GM04503 (cell line): ENCODE data around the gene EVC2.

ENCODE experiments used
- DNase-seq: peaks from one replicate; pipeline ENCODE4 v3.0.0-alpha.2; 2012; ENCODE audit warnings: low read depth

Gene EVC2

DNA sequence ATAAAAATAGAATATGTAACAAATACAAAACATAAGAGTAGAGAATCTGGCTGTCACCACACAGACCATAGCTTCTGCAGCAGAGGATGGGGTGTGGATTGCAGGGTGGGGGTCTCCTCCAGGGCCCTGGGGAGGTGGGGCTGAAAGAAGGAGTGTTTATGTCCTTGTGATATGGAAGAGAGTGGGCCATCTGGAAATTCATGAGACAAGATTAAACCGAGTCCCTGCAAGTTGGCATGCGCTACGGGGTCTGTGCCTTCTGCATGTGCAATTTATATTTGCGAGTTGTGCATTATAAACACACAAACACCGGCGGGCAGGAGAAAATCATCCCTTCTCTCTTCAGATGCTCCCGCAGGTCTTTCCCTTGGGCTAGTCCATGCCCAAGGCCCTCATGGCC, 145.9 kb downstream of the EVC2 start:
- DNase-seq = no peak

DNA sequence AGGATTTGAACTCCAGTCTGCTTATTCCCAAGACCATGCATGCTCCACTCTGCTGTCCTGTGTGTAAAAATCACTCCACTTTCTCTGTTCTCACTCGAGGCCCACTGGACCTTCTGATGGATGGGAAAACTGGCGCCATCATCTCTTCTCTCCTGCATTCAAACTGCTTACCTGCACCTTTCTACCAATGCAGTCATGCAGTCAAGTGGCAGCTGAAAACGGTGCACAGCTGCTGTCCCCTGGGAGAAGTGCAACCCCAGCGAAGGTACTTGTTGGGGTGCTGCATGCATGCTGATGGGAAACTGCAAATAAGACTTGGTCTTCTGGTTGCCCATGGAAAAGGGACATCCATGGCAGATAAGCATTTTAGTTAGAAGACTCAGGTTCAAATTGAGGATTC, 147.1 kb downstream of the EVC2 start:
- no peak for DNase-seq

GRCh38 chr4:5558502-5558901, 149.9 kb downstream of the EVC2 start:
- DNase-seq = no peak

DNA sequence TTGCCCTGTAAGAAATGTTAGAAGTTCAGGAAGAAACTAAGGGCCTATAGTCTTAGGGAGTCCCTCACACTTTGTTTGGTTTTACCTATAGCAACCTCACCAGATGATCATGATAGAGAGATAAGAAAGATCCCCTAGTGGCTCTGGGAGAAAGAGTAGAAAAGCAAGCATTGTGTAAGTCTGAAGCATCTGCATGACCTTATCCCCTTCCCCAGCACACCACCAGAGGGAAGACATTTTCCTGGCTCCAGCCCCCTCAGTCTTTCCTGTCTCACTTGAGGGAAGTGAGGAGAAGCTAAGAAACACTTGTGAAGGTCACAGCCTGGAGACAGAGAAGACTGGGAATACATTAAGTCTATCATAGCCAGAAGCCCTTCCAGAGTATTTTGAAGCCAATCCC, 154.0 kb downstream of the EVC2 start:
- no peak for DNase-seq

DNA sequence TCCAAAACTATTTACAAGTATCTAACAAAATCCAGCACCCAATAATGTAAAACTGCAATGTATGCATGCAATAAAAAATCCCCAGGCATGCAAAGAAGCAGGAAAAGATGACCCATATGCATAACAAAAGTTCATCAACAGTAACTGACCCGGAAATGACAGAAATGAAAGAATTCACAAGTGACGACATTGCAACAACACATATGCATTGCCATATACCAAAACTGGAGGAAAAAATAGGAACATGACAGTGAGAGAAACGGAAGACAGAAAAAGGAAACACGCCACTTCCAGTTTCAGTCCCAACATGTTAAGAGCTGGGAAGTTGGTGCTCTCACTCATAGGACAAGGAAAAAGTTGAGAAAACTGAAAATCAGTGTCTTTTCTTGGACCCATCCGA, 154.6 kb downstream of the EVC2 start:
- DNase-seq = no peak

- no peak for DNase-seq
Measured at GRCh38 chr4:5552451-5552850, 155.9 kb downstream of the EVC2 start.

GRCh38 chr4:5547651-5548249, 160.6 kb downstream of the EVC2 start:
- no peak for DNase-seq

DNA sequence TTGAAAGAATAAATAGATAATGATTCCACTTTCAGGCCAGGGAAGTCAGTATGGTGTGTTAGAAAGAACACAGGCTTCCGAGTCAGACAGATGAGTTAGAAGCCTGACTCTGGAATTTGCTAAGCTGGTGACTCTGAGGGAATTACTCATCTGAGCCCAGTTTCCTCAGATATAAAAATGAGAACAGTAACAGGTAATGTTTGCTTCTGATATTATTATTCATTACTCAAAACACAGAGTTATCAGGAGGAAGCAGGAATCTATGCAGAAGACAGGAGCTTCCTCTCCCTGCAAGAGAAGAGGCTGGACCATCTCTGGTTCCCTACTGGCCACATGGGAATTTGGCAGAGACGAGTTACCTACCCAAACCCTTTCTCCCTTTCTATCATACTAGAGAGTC, 163.1 kb downstream of the EVC2 start:
- no peak for DNase-seq

DNA sequence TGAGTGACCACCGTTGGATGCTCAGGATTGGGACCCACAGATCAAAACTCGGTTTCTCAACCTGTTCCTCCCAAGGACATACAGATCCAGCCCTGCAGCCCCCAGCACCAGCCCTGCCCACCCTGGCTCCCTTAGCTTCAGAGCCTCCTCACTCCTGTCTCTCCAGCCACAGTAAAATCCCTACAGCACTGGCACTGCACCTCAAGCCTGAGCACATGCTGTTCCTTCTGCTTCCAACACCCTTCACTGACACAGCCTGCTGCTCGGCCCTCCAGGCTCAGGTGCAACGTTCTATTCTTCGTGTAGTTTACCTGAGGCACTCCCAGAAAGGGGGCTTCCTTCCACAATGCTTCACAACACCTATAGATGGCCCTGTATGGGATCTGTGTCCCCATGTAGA, 163.6 kb downstream of the EVC2 start:
- no peak for DNase-seq

DNA sequence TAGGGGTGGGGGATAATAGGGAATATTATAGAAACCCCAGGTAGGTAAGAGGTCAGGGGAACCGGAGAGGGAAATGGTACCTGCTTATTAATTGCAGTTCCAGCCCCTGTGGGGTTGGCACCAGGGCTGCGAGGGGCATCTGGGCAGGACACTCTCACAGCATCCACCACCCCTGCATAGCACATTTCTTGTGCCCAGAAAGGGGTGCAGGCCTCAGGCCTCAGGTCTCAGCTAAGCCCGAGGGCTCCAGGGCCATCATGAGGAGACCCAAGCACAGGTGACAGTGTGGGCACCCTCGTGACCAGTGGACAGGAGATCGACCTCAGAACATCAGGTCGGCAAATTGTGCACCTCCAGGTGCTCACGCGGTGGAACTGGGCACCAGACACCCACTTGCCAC, 164.7 kb downstream of the EVC2 start:
- no peak for DNase-seq

DNA sequence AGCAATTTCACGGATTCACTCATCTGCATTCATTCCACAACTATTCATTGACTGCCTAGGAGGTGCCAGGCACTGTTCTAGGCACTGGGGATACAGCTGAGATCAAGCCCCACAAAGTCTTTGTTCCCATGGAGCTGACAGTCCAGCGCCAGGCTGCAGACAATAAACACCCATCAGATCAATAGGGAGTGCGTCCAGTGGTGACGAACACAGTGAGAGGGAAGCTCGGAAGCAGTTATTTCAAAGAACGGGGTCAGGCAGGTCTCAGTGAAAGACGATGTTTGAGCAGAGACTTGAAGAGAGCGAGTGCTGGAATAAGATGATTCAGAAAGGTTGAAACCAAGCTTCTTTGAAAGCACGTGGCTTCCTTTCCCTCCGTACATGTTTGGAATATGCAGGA, 167.2 kb downstream of the EVC2 start:
- DNase-seq = no peak

DNA sequence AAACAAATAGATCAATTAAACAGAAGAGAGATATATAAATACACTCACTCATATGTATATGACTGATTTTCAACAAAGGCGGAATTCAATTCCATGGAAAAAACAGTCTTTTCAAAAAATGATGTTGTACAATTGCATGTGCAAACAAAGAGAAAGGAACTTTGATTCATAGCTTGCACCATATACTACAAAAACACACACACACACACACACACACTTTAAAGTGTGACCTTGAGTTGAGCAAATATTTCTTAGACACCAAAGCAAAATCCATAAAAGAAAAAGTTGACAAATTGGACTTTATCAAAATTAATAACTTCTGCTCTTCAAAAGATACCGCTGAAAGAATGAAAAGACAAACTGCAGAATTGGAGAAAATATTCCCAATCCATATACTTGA, 168.8 kb downstream of the EVC2 start:
- DNase-seq = no peak

- no peak for DNase-seq
Measured at GRCh38 chr4:5532100-5532499, 176.3 kb downstream of the EVC2 start.

DNA sequence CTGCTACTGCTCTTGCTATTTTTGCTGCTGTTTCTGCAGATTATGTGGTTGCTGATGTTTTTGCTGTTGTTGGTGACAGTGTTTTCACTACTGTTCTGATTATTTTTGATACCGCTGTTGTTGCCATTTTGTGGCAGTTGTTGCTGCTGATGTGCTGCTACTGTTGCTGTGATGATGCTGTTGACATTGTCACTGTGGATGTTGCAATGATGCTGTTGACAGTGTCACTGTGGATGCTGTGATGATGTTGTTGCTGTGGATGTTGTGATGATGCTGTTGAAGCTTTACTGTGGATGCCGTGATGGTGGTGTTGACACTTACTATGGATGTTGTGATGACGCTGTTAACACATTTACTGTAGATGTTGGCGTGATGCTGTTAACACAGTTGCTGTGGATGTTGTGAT, 180.3 kb downstream of the EVC2 start:
- no peak for DNase-seq

- DNase-seq = no peak
Measured at GRCh38 chr4:5527211-5527610, 181.1 kb downstream of the EVC2 start.

DNA sequence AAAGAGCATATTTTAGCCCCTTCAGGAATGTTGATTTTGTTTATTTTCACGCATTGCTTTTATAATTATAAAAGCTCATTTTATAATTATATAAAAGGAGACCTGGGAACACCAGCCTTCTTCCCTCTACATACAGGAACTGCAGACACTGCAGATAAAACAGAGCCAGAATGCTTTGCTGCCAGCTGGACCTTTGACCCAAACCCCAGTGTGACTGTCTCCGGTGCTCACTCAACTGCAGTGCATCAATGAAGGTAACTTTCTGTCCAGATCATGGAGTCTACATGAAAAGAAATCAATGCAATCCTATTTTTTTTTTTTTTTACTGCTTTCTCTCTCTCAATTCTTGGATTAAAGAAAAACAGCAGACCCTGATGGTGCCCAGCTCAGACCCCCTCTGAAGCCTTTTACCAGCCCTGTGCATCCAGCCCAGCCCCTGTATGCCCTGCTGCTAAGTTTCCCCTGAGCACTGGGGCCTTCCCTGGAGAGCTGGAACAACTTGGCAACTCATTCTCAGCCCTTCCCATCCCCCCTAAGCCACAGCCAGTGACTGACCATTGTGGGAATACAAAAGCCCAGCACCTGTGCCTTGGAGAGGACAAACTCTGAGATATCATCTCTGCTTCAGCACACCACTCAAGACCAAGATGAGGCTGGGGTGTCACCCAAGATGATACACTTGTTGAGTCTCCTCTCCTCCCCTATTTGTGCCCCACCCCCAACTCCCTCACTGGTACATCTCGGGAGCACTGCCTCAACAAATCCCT, 182.1 kb downstream of the EVC2 start:
- DNase-seq = no peak

DNA sequence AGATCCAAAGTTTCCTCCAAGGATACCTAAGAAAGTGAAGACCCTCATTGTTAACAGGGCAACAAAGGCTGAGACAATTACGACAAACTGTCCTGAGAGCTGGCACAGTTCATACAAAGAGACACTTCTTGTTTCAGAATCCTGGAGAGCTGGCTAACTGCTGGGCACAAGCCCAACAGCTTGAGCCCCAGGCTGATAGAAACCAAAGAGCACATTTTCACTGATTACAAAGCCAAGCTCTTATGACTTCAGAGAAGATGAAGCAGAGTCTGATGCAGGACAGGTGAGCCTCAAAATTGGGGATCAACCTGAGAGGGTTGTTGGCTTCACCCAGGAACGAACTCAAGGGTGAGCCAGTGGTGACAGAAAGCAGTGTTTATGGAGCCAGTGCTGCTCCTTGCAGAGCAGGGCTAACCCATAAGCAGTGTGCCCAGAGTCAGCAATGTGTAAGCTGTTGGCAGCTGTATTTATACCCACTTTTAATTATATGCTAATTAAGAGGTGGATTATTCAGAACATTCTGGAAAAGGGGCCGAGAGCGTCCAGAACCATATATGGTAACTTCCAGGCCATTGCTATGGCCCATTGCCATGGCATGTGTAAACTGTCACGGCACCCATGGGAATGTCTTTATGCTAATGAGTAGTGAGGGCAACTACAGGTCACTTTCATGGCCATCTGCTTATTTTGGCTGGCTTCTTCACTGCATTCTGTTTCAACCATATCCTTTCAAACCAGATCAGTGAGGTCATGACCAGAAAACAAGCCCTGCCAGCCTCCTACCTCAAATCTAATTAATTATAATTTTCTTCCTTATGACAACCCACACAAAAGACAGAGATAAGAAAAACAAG, 183.7 kb downstream of the EVC2 start:
- DNase-seq = peak; percentile 53

DNA sequence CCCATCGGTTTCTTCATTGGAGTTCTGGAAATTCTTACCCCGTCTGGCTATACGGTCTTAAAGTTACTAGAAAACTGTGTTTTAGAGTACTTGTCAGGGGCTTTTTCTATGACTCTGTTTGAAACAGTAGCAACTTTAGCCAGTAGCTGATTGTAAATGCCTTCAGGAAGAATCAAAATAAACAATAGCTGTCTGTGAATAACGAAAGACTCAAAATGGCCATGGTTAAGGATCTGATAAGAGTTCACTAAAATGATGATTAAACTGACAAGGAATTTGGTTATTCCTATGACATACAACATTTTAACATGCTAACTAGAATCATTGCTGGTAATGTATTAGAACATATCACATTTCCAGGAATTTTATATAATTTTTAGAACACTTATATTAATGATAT, 191.0 kb downstream of the EVC2 start:
- no peak for DNase-seq

DNA sequence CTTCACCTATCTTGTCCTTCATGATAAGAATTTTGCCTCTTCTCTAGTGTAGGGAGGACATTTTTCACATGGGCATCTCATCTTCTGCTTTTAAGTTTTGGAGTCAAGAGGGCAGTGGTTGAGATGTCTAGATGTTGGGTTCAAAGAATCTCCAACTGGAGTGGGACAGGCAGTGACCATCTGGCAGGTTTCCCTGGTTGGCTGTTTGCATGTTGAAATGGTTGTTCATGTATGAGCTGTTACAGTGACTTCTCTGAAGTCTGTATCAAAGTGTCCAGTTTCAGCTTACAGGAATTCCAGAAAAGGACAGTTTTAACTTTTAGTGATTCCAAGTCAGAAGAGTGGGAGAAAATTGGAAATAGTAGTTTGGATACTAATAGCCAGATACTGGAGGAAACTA, 192.7 kb downstream of the EVC2 start:
- DNase-seq = no peak
